H4 (cell line): Measurements from ENCODE around the gene PGBD4. TPM values are rescaled to one million over a fixed set of nuclear protein-coding genes. Genes with fewer than 3 reads are reported as not detected.
"Not testable (repeated sequence)": the region's sequence is repeated elsewhere in the genome, so short reads cannot be mapped to it uniquely, and the experiment has no call there.

Source experiments
- DNase-seq: peaks from one replicate; pipeline ENCODE4 v3.0.0-alpha.2; 2015; ENCODE audit warnings: low spot score
- total RNA-seq: library from RNA; depleted of rRNA; stranded (reverse); fragments of >200 nt; shearing (Covaris generic); gene quantifications from 2 replicates; pipeline ENCODE4 v1.2.3, GENCODE V29; 2014; rRNA removed

Gene PGBD4
- total RNA-seq, 1 experiment from 2014 or later = 1.4 TPM

GRCh38 chr15:34114215-34114614 is 12.3 kb downstream of the PGBD4 start:
- DNase-seq = no peak

DNA sequence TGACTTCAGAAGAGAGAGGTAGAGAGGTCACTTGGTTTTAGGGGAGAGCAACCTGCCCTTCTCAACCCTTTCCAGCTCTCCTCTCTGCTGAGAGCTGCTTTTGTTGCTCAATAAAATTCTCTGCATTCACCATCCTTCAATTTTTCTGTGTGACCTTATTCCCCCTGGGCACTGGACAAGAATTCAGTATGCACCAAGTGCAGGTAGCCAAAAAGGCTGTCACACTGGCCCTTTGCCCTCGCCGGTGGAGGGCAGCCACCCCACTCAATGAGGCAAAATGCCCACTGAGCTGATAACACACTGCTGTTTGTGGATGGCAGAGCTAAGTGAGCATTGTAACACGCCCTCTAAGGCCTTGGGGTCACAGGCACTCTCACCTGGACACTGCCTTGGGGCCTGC is 12.9 kb downstream of the PGBD4 start:
- DNase-seq = no peak

- DNase-seq = no peak
Measured at GRCh38 chr15:34116620-34117019, 14.7 kb downstream of the PGBD4 start.

DNA sequence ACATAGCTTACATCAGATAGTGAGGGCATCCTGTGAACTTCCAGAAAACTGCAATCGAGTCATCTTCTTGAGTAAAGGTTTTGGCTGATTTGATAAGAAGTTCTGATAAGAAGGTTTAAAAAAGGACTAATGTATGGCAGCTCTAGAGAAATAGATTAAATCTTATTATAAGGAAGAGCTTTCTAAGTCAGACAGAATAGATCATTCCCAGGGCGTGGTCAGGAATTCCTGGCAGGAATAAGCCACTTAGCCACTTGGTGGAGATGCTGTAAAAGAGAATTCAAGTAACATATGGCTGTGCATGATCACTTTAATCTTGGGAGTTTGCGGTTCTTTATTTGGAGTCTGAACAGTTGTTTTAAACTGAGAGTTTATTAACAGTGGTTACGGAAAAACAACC is 17.4 kb downstream of the PGBD4 start:
- DNase-seq = peak; percentile 25

- not testable (repeated sequence) for DNase-seq
Measured at GRCh38 chr15:34120420-34120819, 18.5 kb downstream of the PGBD4 start.

GRCh38 chr15:34121786-34122185 is 19.9 kb downstream of the PGBD4 start:
- DNase-seq = not testable (repeated sequence)

- DNase-seq = peak; percentile 68
Measured at GRCh38 chr15:34122771-34123183, 20.9 kb downstream of the PGBD4 start.

DNA sequence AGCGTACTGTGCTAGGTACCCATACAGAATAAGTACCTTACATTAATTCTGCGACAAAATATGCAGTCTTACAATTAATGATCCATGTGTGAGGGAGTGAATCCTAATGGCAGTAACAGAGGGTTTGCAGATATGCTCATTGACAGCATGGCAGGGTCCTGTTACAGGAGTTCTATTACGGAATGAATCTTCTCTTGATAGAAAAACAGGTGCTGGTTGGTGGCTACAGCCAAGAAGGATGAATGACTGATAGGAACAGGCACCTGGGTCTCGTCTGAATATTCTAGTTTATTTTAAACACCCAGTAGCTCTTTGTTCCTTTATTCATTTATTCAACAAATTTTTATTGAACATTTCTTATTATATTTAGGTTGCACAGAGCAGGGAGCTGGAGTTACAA is 22.8 kb downstream of the PGBD4 start:
- DNase-seq = no peak

GRCh38 chr15:34125945-34126344 is 24.1 kb downstream of the PGBD4 start:
- DNase-seq = no peak

DNA sequence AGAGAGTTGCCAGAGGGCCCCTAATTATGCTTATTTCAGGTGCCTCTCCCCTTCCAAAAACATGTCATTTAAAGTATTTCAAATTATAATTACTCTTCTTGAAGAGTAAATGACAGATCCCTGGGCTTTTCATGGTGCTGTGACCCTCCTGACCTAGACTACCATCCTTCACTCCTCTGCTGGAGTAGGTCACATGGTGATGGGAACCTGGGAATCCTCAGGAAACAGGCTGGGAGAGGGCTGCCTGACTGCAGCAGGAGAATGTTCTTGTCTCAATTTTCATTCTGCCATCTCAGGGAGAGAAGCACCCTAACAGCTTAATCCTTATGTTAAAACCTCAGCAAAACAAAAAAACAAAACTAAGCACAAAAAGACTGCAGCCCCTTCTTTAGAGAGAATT is 24.6 kb downstream of the PGBD4 start:
- DNase-seq = no peak

DNA sequence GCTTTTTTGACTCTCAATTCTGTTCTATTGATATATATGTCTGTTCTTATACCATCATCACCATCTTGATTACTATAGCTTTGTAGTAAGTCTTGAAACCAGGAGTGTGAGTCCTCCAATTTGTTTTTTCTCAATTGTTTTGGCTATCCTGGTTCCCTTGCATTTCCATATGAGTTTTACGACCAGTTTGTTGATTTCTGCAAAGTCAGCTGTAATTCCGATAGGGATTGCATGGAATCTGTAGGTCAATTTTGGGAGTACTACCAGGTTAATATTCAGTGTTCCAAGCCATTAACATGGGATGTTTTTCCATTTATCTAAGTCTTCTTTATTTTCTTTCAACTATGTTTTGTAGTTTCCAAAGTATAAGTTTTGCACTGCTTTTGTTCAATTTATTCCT is 27.0 kb downstream of the PGBD4 start:
- DNase-seq = no peak

DNA sequence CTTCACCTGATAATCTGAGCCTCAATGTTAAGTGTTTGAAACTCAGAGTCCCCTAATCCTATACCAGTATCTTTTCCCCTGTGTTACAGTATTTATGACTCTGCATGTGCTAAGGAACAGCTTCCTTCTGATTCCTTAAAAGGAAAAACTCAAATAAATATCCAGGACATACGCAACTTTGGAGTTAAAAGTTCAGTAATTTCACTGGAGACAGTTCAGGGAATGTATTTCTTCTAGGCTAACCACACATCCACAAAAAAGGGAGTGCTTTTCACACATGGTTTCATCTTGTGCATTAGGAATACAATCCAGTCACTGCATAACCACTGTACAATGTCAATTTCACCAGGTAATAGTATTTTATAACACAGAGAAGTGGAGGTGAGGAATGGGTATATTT is 31.0 kb downstream of the PGBD4 start:
- DNase-seq = no peak

GRCh38 chr15:34133511-34133910 is 31.6 kb downstream of the PGBD4 start:
- no peak for DNase-seq

DNA sequence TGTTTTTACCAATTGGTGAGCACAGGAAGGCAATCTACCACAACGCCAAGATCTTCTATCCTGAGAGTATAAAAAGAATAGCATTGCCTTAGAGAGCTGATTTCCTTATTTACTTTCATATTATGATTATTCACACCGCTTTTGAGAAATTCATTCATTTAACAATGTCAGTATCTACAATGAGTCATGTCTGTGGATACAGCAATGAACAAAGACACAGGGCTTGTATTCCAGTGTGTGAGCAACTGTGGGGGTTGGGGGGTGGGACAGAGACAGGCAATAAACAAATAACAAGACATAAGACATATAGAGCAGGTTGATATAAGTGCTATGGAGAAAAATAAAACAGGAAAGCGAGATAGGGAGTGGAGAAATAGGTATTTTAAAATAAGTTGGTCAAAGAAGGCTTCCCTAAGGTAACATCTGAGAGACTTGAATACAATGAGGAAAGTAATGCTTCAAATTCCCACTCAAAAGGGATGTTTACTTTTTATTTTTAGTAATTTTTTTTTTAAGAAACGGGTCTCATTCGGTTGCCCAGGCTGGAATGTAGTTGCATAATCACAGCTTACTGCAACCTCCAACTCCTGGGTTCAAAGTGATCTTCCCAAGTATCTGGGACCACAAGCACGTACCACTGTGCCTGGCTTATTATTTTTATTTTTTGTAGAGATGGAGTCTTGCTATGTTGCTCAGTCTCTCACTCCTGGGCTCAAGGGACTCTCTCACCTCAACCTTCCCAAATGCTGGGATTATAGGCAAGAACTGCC is 45.7 kb downstream of the PGBD4 start:
- no peak for DNase-seq

DNA sequence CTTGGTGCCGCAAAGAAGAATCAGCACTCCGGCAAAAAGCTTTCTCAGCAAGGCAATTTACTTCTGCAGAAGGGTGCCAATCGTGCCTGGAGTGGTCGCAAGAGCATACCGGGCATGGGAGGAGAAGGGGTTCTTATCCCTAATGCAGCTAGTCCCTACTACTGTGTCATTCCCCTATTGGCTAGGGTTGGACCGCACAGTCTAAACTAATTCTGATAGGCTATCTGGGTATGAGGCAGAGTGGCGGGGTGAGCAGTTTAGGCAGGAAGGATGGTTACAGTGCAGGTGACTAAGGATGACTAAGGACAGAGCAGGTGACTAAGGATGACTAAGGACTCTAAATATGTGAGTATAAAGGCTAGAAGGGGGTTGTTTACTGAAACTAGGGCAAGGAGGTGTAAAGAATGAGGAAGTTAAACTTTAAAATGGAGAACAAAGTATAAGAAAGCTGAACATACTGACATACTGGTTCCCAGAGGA is 52.9 kb downstream of the PGBD4 start:
- DNase-seq = no peak

GRCh38 chr15:34155859-34156258 is 54.0 kb downstream of the PGBD4 start:
- DNase-seq = no peak

Other genes with a start within 250 kb of the PGBD4 start
- not detected in 2 replicates for gene CHRM5, start 133.6 kb upstream of the PGBD4 start, total RNA-seq
- 12.3 and 16.5 TPM in 2 replicates for gene AVEN, start 62.9 kb upstream of the PGBD4 start, total RNA-seq
- 20.6 and 43.1 TPM in 2 replicates for gene EMC7, start 221 bp upstream of the PGBD4 start, total RNA-seq
- 38.2 and 40.1 TPM in 2 replicates for gene KATNBL1, start 108.0 kb downstream of the PGBD4 start, total RNA-seq
- 158 and 216 TPM in 2 replicates for gene EMC4, start 122.9 kb downstream of the PGBD4 start, total RNA-seq
- gene SLC12A6, start 235.7 kb downstream of the PGBD4 start, total RNA-seq = 2.6 and 3.4 TPM in 2 replicates
- 367 and 416 TPM in 2 replicates for gene NOP10, start 241.1 kb downstream of the PGBD4 start, total RNA-seq
- gene NUTM1, start 241.2 kb downstream of the PGBD4 start, total RNA-seq = not detected in 2 replicates